Sciatic nerve (tissue), 2 donors: ENCODE results near the gene SFMBT1. TPM values are rescaled to one million over a fixed set of nuclear protein-coding genes. Genes with fewer than 3 reads are reported as not detected.

Experiments used
- ATAC-seq: fragments of 200-7000 bp; cut with Tn5 transposase; one replicate; pipeline ENCODE4 v1.9.1; 2020; ENCODE audit warnings: mild to moderate bottlenecking, moderate library complexity
- DNase-seq: peaks from one replicate; pipeline ENCODE4 v3.0.0-alpha.2; 2020; ENCODE audit warnings: low spot score
- intact Hi-C: fragments of 100-400 bp; cut with DNase I; formaldehyde crosslinking; loops from one replicate; pipeline ENCODE4 v1.14.2; 2022
- total RNA-seq: library from RNA; stranded (reverse); fragmentation: NEBNext Ultra II Directional; extraction: Animal tissue kit (Norgen Biotek cat#: 25700); gene quantifications from one replicate; pipeline ENCODE4 v1.2.1, GENCODE V29; 2021
- donor health status: DM: no; HTN: no; CAD: no.
- donor health status: DM: no; HTN: no; CAD: no.

SFMBT1 gene
- total RNA-seq, 1 donor from 2014 or later: 12.0 TPM

GRCh38 chr3:53011324-53011723 is 34.5 kb downstream of the SFMBT1 start:
- intact Hi-C loops: no loop called here
- DNase-seq (no peak), ATAC-seq (no peak)

DNA sequence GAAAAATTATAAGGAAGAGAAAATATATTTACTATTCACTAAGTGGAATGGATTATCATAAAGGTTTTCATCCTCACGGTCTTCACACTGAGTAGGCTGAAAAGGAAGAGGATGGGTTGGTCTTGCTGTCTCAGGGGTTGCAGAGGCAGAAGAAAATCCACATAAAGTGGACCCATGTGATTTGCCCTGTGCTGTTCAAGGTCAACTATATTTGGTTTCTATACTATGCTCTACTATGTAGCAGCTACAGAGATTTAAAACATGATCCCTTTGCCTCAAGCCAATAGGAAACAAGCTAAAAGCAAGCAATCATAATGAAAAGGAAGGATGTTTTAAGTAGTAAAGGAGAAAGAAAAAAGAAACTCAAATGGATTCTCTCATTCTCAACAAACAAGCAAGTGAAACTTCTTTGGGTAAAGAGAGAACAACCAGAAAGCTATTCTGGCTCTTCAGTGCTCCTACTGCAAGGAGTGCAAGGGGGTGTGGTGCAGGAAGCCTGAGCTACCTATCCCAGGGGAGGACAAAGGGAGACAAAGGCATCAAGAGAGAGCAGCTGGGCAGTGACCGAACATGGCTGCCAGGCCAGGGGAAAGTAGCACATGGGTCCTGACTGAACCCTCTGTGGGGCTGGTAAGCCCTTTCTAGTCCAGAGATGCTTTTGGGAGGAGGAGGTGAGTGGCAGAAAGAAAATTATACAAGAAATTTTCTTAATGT is 35.9 kb downstream of the SFMBT1 start:
- DNase-seq (no peak), ATAC-seq (no peak)
- intact Hi-C loops: no loop called here

- intact Hi-C loops: no loop called here
- no peak for DNase-seq
- no peak for ATAC-seq
Observed at GRCh38 chr3:53008932-53009331, 36.9 kb downstream of the SFMBT1 start.

GRCh38 chr3:53005854-53006513 is 39.9 kb downstream of the SFMBT1 start:
- ATAC-seq (no peak), DNase-seq (no peak)
- intact Hi-C loops: no loop called here

DNA sequence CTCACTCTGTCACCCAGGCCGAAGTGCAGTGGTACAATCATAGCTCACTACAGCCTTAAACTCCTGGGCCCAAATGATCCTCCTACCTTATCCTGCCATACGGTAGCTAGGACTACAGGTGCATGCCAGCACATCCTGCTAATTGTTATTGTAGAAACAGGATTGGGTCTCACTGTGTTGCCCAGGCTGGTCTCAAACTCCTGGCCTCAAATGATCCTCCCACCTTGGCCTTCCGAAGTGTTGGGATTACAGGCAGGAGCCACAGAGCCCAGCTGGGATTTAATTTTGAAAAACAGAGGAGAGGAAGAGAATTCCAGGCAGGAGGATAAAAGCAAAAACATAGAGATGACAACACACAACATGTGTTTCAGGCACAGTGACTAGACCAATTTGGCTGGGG is 40.5 kb downstream of the SFMBT1 start:
- no peak for DNase-seq
- ATAC-seq: no peak
- intact Hi-C loops: no loop called here

DNA sequence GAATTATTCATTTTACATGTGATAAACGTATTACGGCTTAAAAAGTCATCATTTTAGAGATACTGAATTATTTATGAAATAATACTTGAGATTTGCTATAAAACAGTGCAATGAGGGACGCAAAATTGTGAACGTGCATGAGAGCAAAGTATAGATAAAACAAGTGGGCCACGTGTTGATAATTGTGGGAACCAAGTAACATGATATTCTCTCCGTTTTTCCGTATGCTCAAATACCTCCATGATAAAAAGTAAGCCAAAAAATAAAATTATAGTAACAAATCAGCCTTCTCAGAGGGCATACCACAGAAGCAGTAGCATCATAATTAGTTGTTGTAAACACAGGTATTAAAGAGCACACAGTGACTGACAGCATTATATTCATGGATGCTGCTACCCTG is 42.6 kb downstream of the SFMBT1 start:
- intact Hi-C loops: no loop called here
- DNase-seq: no peak
- no peak for ATAC-seq

GRCh38 chr3:52998771-52999513 is 46.9 kb downstream of the SFMBT1 start:
- DNase-seq (peak; percentile 59), ATAC-seq (peak; percentile 72)
- intact Hi-C loops: no loop called here

GRCh38 chr3:52990637-52991036 is 55.2 kb downstream of the SFMBT1 start:
- ATAC-seq (no peak), DNase-seq (no peak)
- intact Hi-C loops: no loop called here

DNA sequence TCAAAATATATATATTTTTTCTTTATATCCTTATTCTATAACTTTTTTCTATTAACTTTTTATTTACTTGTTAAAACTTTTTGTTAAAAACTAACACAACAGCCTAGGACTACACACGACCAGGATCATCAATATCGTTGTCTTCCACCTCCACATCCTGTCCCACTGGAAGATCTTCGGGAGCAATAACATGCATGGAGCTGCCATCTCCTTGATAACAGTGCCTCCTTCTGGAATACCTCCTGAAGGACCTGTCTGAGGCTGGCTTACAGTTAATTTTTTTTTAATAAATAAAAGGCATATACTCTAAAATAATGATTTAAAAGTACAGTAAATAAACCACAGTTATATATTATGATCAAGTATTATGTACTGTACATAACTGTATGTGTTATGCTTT is 58.9 kb downstream of the SFMBT1 start:
- DNase-seq (no peak), ATAC-seq (no peak)
- intact Hi-C loops: no loop called here

DNA sequence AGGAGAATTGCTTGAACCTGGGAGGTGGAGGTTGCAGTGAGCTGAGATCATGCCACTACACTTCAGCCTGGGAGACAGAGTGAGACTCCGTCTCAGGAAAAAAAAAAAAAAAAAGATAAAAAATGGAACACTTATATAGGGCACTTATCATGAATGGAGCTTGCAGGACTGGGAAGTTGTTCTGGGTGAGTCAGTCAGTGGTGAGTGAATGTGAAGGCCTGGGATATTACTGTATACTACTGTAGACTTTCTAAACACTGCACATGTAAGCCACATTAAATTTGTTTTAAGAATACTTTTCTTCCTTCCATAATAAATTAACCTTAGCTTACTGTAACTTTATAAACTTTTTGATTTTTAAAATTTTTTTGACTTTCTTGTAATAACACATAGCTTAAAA is 59.8 kb downstream of the SFMBT1 start:
- intact Hi-C loops: no loop called here
- DNase-seq (no peak), ATAC-seq (no peak)

DNA sequence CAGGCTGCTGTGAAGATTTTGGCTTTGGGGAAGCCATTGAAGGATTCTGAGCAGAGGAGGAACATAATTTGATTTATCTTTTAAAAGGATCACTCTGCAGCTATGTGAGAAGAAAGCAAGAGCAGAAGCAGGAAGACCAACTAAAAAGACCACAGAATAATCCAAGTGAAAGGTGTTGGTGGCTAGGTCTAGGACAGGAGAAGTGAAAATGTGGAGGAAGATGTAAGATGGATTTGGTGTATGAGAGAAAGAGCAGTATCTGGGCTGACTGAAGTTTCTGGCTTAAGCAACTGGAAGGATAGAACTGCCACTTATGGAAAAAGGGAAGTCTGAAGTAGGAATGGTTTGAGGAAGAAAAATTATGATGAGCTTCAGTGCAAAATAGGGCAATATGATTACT is 62.0 kb downstream of the SFMBT1 start:
- no peak for DNase-seq
- intact Hi-C loops: no loop called here
- no peak for ATAC-seq

- ATAC-seq (peak; percentile 65), DNase-seq (no peak)
- intact Hi-C loops: no loop called here
Observed at GRCh38 chr3:52983336-52983807, 62.5 kb downstream of the SFMBT1 start.

- intact Hi-C loops: no loop called here
- DNase-seq (no peak), ATAC-seq (no peak)
Observed at GRCh38 chr3:52982839-52983238, 63.0 kb downstream of the SFMBT1 start.

GRCh38 chr3:52979190-52979983 is 66.5 kb downstream of the SFMBT1 start:
- DNase-seq (no peak), ATAC-seq (no peak)
- intact Hi-C loops: no loop called here

- intact Hi-C loops: no loop called here
- DNase-seq: no peak
- ATAC-seq: no peak
Observed at GRCh38 chr3:52978109-52978754, 67.6 kb downstream of the SFMBT1 start.

- intact Hi-C loops: no loop called here
- DNase-seq (no peak), ATAC-seq (no peak)
Observed at GRCh38 chr3:52973806-52974205, 72.1 kb downstream of the SFMBT1 start.

DNA sequence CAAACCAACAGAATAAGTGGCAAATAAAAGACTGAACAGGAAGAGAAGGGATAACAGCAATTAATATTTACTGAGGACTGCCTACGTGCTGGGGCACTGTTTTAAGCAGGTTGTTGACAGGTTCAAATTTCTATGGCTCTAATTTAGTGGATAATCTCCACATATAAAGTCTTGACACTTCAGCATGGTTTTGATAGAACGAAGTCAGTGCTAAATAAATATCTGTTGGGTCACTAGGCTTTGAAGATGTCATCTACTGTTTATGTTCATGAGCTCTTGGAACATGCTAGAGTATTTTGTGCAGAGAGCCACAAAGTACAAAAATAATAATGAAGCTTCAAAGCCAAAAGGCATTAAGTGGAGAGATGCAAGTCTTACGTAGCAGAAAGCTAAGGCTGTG is 74.0 kb downstream of the SFMBT1 start:
- intact Hi-C loops: no loop called here
- DNase-seq (no peak), ATAC-seq (no peak)

DNA sequence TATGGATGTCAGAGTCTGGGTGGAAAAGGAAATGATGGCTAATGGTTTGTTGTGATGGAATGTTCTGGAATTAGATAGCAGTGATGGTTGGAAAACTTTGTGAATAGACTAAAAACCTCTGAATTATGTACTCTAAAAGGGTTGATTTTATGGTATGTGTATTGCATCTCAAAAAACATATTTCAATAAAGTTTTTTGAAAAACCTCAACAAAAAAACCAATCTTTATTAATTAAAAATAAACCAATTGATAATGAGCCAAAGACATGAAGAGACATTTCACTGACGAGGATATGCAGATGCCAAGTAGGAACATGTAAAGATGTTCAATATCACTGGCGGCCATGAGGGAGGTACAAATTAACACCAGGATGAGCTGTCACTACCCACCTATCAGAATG is 78.5 kb downstream of the SFMBT1 start:
- ATAC-seq: no peak
- intact Hi-C loops: no loop called here

GRCh38 chr3:52962160-52962559 is 83.7 kb downstream of the SFMBT1 start:
- ATAC-seq (no peak), DNase-seq (no peak)
- intact Hi-C loops: no loop called here

More for the DNA sequence above, 78.5 kb downstream of the SFMBT1 start:
- DNase-seq: no peak
